MM.1S (cell line): ENCODE measurements around the gene ARHGEF25.

Experiments used
- EZH2 ChIP-seq: fragments of 300-600 bp; sonication (generic); optimal IDR thresholded peaks from 2 replicates; pipeline ENCODE3; 2017; ENCODE audit warnings: low read depth, mild to moderate bottlenecking, antibody characterized with exemption, low read length, mixed read lengths
- EZH2phosphoT487 ChIP-seq: fragments of 300-600 bp; sonication (generic); IDR thresholded peaks from 2 replicates; pipeline ENCODE4 v1.6.1; 2018; ENCODE audit warnings: antibody characterized with exemption, low read length
- TF ChIP-seq, protein P1 (sequence below): fragments of 300-600 bp; sonication (generic); IDR thresholded peaks from 2 replicates; pipeline ENCODE4 v1.5.1; 2016; ENCODE audit warnings: antibody characterized with exemption, low read length, mixed read lengths

DNA sequence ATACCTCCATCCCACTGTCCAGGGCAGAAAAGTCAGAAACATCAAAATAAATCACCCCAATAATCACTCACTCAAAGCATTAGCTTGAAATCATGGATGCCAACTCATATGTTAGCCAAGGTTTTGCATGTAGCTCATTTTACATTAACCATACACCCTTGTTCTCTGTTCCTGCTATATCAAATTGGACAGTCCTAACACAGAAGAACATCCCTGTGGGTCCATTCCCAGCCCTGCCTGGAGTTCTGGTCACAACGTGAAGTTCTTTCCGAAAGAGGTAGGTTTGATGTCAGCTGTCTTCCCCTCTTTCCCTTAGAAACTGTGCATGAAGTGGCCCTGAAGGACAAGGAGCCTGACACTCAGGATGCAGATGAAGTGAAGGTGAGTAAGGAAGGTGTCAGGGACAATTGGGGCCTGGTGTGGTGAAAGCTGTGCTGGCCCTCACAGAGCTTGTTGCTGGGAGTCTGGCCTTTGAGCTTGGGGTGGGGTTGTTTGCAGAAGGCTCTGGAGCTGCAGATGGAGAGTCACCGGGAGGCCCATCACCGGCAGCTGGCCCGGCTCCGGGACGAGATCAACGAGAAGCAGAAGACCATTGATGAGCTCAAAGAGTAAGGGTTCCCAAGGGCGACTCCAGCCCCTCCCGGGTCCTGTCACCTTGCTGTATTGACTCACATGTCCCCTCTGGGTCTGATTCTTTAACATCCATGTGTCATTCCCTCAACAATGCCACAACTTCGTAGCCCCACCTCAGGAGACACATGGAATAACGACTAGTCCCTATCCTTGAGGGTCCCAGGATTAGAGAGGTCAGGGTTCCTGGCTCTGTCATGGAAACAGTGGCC lies 35.2 kb upstream of the ARHGEF25 start:
- TF ChIP-seq, protein P1, sequence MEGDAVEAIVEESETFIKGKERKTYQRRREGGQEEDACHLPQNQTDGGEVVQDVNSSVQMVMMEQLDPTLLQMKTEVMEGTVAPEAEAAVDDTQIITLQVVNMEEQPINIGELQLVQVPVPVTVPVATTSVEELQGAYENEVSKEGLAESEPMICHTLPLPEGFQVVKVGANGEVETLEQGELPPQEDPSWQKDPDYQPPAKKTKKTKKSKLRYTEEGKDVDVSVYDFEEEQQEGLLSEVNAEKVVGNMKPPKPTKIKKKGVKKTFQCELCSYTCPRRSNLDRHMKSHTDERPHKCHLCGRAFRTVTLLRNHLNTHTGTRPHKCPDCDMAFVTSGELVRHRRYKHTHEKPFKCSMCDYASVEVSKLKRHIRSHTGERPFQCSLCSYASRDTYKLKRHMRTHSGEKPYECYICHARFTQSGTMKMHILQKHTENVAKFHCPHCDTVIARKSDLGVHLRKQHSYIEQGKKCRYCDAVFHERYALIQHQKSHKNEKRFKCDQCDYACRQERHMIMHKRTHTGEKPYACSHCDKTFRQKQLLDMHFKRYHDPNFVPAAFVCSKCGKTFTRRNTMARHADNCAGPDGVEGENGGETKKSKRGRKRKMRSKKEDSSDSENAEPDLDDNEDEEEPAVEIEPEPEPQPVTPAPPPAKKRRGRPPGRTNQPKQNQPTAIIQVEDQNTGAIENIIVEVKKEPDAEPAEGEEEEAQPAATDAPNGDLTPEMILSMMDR = no peak
- TF ChIP-seq EZH2phosphoT487 (no peak), EZH2 (no peak)
